Coronary artery (tissue), 2 donors: ENCODE measurements around the gene NOP16.

Experiments
- DNase-seq: peaks from one replicate; pipeline ENCODE4 v3.0.0-alpha.2; 2017; ENCODE audit warnings: low spot score
- H3K27ac ChIP-seq, 2 donors: fragments of 200-600 bp; sonication (generic); one replicate each; pipeline ENCODE4 v1.5.1; 2016 to 2019
- H3K4me3 ChIP-seq: fragments of 200-600 bp; sonication (generic); 2 replicates; pipeline ENCODE4 v1.5.1; 2016; ENCODE audit warnings: mild to moderate bottlenecking, moderate library complexity
- TF ChIP-seq, protein P1 (sequence below): fragments of 200-600 bp; sonication (generic); IDR thresholded peaks from one replicate; pipeline ENCODE4 v1.5.1; 2019; ENCODE audit warnings: antibody characterized with exemption

The NOP16 gene

DNA sequence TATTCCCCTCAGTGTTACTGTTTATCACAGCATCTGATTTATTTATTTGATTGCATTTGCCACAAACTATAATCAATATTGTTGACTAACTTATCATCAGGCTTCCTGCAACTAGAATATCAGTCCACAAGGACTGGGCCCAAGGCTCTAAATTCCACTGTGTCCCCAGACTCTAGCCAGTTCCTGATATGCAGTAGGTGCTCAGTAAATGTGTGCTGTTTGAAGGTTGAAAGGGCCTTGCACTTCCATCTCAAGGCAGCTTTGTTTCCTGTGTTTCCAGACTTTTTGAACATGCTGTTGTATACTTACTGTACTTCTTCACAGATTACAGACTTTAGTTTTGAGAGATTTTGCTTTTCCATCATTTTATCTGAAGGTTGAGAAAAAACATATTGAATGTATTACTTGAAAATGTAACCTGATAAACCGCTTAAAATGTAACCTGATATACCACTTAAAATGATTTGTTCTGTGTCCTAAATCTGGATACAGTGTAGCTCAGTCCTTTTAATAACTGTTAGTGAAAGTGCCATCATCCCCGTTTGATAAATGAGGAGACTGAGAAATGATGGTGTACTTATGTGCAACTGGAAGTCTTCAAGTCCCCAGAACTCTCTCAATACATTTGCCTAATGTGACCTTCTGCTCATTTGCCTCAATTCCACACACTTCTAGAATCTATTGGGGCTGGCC lies 45.5 kb downstream of the NOP16 start:
- H3K4me3 ChIP-seq: no peak overlapping the region
- TF ChIP-seq, protein P1, sequence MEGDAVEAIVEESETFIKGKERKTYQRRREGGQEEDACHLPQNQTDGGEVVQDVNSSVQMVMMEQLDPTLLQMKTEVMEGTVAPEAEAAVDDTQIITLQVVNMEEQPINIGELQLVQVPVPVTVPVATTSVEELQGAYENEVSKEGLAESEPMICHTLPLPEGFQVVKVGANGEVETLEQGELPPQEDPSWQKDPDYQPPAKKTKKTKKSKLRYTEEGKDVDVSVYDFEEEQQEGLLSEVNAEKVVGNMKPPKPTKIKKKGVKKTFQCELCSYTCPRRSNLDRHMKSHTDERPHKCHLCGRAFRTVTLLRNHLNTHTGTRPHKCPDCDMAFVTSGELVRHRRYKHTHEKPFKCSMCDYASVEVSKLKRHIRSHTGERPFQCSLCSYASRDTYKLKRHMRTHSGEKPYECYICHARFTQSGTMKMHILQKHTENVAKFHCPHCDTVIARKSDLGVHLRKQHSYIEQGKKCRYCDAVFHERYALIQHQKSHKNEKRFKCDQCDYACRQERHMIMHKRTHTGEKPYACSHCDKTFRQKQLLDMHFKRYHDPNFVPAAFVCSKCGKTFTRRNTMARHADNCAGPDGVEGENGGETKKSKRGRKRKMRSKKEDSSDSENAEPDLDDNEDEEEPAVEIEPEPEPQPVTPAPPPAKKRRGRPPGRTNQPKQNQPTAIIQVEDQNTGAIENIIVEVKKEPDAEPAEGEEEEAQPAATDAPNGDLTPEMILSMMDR: no peak
- no peak overlapping the region for H3K27ac ChIP-seq
- DNase-seq: no peak

DNA sequence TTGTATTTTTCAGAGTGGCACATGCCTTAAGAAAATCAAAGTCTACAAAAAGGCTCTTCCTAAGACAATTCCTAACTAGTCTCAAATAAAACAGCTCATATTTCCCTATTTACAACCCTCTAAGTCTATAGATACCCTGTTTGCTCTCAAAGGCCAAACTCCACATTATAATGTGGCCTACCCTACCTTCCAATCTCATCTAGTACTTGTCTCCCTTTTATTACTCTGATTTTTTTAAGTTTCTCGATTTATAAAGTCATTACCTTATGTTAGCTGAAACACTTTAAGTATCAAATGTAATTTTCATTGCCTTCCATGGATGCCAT lies 46.3 kb downstream of the NOP16 start:
- TF ChIP-seq, protein P1: no peak
- Histone ChIP-seq H3K27ac (no peak overlapping the region), H3K4me3 (no peak overlapping the region)
- no peak for DNase-seq

DNA sequence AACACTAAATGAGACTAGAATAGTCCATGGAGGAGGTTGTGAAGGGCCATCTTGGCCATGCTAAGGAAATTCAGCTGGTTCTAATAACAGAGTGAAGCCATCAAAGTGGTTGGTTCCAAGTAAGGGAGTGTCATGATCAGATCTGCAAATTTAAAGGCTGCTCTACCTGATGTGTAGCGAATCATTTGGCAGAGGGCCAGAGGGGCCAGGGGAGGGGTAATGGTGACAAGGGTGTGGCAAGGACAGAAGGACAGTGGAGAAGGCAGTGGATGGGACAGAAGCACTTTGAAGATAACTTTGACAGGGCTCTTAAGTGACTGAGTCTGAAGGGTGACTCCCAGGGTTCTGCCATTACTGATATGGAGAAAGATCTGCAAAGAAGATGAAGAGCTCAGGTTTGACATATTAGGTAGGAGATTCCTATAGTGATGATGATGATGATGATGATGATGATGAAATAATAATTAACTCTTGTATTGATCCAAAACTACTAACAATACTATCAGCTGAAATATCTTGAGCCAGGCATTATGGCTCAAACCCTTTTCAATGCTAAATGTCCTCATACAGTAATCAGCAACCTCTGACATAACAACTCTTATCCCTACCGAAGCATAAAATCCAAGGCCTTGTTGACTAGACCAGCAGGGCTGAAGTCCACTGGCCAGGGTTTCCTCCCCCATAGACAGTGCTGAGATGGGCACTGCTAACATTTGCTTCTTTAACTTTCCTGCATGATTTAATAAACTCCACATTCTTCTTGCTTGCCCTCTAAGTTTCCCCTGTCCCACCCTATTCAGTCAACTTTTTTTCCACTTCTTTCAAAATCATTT lies 46.9 kb downstream of the NOP16 start:
- no peak overlapping the region for H3K4me3 ChIP-seq
- TF ChIP-seq, protein P1: no peak
- H3K27ac ChIP-seq: no peak overlapping the region
- DNase-seq: no peak

DNA sequence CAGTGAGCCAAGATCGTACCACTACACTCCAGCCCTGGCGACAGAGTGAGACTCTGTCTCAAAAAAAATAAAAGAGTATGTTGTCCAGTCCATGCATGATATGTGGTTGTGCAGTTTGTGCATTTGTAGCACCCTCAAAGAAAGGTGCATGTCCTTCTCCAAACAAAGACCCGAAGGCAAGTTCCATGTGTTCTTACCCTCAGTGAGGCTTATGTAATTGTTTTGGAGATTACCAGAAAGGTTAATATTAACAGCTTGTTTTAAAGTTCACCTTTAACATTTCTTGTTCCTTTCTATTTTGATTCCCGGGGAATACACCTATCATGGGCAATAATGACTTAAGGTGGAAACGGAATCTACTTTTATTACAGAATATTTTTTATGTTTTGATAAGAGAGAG lies 49.1 kb downstream of the NOP16 start:
- no peak for DNase-seq
- H3K4me3 ChIP-seq: no peak overlapping the region
- TF ChIP-seq, protein P1: no peak
- no peak overlapping the region for H3K27ac ChIP-seq

DNA sequence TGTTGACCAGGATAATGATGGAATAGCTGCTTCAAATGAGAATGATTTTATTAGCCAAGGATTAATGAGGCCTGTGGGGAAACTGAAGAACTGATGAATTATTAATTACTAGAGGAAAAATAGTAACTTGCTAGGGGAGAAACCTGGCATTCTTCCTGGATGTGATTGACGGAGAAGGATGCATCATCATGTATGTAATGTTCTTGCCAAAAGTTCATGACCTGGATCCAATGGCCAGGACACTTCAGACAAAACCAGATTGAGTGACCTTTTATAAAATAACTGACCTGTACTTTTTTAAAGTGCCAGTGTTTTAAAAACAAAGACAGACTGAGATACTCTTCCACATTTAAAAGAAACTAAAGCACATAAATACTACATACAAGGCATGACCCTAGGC lies 50.5 kb downstream of the NOP16 start:
- DNase-seq: no peak
- Histone ChIP-seq H3K4me3 (no peak overlapping the region), H3K27ac (no peak overlapping the region)
- TF ChIP-seq, protein P1: no peak

DNA sequence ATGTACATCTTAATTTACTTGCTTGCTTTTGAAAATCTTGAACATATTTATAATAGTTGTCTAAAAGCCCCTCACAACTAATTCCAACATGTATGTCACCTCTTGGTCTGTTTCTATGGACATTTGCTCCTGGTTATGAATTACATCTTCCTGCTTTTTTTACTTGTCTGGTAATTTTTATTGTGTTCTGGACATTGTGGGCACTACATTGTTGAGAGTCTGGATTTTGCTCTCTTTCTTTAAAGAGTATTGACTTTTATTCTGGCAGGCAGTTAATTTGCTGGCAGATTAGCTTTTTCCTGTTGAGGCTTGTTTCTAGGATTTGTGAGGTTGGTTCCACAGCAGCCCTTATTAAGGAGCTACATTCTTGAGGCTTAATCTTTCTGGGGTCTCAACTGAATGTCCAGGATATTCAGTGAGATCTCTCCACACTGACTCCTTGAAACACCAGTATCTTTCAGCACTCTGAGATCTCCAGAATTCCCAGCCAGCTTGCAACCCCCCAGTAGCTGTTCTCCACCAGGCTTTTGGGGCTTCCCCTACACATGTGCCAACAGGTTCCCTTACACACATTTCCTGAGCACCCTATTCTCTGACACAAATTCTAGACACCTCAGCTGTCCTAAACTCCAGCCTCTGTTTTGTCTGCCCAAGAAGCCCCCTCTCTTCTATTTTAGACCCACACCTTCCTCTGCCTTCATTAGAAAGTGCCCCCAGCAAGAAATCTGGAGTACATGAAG lies 54.2 kb downstream of the NOP16 start:
- no peak overlapping the region for H3K27ac ChIP-seq
- H3K4me3 ChIP-seq: no peak overlapping the region
- TF ChIP-seq, protein P1: no peak
- no peak for DNase-seq
